Stromal cell of bone marrow (primary cell): ENCODE measurements around the gene FRMD4B.
"Not testable (repeated sequence)": the region's sequence is repeated elsewhere in the genome, so short reads cannot be mapped to it uniquely, and the experiment has no call there.

ENCODE experiments used
- DNase-seq: peaks from one replicate; pipeline ENCODE4 v3.0.0-alpha.2; 2012; ENCODE audit warnings: low read depth

The FRMD4B gene

DNA sequence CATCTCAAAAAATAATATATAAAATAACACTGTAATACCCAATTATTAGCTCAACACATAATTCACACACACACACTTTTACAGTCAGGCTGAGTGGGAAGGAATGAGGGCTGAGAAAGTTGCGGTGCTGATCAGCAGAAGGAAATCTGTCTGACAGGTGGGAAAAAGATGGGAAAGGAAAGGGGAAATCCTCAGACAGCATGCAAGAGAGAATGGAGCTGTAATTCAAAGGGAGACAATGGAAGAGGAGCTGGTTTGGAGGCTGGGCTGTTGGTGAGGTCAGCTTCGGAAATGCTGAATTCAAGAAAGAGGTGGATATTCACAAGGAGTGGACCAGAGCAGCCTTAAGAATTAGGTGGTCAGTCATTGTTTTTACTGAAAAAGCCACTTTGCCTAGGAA lies 141.8 kb downstream of the FRMD4B start:
- no peak for DNase-seq

DNA sequence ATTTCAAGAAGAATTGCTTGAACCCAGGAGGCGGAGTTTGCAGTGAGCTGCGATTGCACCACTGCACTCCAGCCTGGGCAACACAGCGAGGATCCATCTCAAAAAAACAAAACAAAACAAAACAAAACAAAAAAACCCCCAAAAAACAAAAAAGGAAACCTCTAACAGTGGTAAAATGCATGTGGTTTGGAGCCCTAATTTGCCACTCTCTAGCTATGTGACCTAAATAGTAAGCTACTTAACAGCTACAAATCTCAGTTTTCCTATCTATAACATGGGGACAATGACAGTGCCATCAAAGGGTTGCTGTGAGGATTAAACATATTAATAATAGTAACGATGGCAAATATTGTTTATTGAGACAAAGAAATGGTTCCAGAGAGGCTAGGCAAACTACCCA lies 144.1 kb downstream of the FRMD4B start:
- no peak for DNase-seq

DNA sequence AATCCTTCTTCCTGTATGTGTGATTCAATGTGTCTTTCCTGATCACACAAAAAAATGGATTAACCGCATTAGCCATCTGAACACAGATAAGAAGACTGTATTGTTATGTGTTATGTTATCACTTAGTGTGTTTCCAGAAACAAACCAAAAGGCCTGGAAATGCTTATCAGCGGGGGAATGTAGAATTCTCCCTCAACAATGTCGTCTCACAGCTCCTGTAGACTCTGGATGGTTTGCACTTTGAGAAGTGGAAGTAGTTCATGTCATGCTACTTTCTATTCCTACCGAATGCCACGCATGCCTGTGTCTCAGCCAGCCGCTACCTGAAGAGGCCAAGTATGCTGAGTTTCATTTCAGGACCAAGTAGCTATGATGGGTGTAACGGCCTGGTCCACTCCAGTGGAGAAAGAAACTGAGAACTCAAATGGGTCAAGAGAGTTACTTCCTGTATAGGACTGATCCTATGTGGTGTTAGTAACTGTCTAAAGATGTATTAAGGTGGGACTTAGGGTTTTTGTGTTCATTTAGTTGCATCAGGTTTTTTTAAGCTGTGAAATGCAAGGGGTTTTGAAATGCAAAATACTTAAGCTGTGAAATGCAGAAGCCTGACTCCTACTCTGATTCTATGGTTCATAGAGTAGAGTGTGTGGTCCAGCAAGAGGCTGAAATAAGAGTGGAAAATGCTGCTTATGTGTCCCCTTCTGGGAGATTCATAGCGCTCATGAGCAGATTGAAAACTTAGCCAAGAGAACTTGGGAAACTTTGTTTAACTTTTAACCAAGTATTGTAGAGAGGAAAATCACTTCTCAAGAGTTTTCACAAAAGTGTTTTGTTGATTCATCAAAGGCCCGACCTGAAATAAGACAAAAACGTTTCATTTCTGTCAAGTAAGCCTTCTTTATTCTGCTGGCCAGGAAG lies 145.0 kb downstream of the FRMD4B start:
- no peak for DNase-seq

DNA sequence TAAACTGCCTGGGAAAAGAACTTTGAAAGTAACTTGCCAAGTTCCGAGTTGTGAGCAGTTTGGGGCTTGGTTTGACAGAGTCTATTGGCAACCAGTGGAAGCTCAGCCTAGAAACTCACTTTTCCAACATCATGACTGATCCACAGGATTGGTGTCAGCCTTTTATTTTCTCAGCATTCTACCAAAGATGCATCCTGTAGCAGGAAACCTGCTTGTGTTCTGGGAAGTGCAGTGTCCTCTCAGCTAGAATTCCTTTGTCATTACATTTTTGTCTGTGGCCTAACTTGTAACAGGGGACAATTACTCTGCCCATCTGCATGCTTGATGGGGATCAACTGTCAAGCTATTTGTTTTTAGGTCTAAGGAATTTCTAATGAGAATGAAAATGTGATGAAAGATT lies 146.8 kb downstream of the FRMD4B start:
- DNase-seq: no peak

DNA sequence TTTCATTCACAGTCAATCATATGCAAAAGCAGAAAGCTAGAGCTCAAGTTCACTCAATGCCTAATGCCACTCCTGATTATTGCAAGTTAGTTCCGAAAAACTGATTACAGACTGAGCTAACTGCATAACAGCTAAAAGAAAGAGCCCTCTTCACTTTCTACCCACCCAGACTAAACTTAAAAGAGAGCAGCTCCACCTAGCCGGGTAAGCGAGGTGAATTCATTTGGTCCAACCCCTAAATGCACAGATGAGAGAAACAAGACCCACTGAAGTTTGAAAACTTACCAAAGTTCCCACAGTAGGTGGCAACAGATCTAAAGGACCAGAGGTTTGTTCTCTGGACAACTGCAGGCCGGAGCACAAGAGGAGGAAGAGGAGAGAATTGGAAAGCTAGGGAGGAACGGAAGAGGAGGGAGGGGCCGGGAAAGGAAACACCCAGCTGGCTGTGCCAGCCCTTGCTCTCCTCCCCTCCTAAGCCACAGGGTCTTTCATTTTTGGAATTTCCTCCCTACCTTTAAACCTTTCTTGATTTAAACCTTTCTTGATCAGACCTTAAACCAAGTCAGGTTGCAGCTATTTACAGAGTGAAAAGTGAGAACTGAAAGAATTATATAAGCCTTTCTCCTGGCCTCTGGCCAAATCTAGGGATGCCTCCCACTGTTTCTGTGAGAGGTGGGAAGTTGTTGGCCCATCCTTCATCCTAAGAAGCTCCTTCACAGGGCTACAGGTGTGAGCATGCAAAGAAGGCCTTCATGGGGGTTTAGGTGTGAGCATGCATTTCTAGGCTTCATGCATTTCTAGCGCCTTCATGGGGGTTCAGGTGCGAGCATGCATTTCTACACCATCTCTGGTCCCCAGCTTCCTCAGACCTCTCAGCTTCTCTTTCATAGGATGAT lies 148.8 kb downstream of the FRMD4B start:
- DNase-seq: no peak

DNA sequence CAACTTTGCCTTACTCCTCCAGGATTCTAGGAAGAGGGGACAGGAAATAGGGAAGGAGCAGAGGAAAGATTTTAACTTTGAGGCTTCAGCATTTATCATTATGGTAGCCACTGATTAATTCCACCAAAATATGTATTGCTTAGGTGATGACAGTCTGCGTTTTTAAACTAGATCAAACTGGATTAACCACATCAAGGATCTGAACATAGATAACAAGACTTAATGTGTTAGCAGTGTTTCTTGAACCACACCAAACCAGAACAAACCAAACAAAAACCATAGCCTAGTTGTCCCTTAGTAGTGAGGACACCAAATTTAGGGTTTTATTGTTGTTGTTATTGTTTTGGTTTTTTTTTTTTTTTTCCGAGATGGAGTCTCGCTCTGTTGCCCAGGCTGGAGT lies 150.0 kb downstream of the FRMD4B start:
- DNase-seq: no peak

DNA sequence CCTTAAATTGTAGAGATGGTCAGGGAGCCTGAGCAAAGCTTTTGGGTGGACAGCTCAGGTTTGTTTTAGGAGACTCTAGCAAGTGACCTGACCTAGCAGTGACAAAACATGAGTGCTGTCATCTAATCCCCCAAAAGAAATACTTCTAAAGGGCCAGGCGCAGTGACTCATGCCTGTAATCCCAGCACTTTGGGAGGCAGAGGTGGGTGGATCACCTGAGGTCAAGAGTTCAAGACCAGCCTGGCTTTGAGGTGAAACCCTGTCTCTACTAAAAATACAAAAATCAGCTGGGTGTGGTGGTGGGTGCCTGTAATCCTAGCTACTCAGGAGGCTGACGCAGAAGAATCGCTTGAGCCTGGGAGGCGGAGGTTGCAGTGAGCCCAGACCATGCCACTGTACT lies 150.7 kb downstream of the FRMD4B start:
- not testable (repeated sequence) for DNase-seq

DNA sequence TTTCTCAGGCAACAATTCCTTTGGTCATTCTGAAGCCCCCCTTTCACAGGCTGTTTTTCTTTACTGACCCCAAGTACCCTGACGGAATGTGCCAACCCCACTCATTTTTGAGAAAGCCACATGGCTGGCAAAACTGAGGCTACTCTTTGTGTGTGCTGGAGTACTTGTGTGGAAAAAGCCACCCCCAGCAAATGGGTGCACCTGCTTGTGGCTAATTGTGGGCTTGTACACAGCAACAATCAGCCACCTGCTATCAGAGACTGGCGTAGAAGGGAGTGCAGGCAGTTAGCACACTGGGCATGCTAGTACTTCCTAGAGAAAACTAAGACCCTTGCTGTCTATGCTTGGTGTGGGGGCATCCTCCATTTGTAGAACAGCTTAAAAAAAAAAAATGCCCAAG lies 153.4 kb downstream of the FRMD4B start:
- no peak for DNase-seq

DNA sequence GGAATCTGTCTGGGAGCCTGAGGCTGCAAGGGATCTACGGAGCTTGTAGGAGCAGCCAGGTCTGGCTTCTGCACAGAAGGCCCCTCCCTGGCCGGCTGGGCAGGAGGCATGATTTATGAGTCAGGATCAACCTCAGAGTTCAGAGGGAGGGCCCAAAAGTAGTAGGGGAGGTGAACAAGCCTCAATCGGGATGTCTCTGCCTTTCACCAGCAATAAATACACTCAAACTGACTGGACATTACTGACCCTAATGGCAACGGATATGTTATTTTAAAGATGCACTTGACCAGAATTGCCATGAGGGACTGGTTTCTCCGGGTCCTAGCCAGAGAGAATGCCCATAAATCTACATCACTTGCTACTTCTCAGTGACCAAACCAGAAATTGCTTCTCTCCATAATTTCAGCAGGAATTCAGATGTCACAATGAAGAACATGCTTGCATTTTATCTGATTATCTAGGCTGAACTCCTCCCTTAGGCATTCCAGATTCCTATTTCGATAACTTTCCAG lies 153.9 kb downstream of the FRMD4B start:
- no peak for DNase-seq

DNA sequence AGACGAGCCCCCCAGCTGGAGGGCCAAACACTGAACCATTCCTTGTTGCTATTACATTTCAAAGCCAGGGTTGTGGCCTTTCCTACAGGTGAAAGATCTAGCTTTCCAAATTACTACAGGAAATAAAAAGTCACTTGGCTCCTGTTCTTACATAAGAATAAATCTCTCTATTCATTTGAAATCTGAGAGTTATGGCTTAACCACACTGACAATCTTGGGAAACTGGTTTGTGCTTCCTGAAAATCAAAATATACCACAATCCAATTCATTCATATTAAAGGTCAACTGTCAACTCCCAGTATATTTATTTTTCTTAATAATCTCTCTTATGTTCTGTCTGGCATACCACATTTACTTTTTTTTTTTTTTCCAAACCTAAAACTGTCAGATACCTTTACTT lies 159.8 kb downstream of the FRMD4B start:
- no peak for DNase-seq

DNA sequence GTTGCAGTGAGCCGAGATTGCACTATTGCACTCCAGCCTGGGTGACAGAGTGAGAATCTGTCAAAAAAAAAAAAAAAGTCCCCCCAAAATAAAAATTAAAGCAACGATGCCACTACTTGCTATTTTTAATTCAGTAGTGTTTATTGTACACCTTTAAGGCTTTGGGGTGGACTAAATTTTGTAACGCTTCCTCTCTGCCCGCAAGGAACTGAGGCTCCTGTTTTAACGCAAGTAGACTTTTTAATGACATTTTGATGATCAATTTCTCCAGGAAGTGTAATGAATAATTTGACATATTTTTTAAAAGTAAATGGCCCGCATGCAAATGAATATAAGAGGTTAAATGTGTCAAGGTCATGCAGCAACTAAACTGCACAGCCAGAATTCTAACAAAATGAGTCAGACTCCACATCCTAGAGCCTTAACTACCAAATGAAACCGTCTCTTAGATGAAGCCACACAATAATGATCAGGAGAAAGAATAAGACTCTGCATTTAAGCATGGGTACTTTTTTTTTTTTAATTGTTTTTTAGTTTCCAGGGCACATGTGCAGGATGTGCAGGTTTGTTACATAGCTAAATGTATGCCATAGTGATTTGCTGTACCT lies 166.7 kb downstream of the FRMD4B start:
- DNase-seq: no peak

DNA sequence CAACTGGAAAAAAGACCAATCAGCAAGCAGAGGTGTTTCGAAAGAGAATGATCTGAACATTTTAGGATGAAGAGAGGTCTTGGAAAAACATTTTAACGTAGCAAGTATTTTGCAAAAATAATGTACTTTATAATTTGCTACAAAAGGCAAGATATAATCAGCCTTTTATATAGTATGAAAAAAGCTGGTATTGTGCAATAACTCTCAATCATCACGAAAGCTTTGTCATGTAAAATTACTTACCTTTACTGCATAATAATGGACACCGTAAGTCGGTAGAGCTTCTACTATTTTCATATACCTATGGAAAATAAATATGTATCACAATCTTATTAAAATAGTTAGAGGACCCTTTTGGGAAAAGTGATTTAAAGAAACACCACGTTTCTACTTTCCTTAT lies 167.8 kb downstream of the FRMD4B start:
- DNase-seq: no peak

DNA sequence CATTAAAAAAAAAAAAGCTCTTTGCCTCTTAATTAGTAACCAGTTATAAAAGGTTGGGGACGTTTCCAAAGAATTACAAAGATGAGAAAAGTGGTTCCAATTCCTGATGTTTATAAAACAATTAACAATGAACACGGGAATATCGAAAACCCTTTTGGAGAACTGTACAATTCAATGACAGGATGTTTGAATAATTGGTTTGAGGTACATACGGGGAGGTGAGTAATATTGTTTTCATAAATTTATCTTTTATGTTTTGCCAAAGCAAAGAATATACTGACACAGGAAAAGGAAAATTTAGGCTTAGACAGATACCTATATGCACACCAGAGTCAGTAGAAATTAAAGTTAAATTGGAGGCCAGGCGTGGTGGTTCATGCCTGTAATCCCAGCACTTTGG lies 168.9 kb downstream of the FRMD4B start:
- DNase-seq: no peak

DNA sequence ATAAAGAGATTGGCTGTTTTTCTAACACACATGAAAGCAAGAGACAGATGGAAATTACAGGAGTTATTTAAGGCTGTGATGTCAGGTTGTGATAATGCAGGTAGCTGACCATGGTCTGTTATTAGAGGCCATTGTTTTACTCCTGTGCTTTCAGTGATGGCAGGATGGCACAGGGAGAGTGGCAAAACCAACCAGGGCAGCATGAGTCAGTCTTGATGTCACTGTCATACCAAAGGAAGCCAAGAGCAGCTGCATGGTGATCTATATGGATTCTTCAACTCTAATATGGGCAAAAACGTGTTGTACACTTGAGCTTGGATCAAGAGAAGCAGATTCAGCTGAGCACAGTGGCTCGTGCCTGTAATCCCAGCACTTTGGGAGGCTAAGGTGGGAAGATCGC lies 171.6 kb downstream of the FRMD4B start:
- DNase-seq: no peak

DNA sequence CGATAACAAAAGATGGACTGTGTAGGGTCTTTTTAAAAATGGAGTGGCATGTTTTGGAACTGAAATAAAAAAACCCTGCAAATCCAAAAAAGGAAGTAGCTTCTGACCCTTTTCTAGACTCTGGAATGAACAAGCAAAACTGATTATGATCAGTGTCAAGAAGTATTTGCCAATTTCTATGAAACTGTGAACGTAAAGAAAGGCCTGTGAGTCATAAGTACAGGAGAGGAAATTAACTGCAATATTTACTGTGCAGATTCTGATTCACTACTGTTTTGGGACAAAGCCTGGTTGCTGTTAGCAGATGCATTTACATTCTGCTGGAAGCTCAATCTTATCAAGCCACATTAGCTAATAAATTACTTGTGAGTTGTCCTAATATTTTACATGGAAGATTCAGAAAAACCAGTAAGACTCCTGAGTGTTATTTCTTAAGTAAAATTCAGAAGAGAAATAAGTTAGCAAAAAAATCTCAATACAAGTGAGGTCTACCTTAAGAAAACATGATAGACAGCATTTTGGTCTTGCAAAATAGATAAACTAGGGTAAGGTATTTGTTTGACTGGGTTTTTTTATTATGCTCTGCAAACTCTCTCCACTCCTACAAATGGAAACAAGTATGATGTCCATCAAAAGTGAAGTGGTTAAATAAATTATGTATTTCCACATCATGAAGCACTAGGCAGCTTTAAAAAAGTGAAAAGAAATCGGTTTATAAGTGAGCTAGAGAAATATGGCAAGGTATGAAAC lies 173.3 kb downstream of the FRMD4B start:
- peak; percentile 36 for DNase-seq

DNA sequence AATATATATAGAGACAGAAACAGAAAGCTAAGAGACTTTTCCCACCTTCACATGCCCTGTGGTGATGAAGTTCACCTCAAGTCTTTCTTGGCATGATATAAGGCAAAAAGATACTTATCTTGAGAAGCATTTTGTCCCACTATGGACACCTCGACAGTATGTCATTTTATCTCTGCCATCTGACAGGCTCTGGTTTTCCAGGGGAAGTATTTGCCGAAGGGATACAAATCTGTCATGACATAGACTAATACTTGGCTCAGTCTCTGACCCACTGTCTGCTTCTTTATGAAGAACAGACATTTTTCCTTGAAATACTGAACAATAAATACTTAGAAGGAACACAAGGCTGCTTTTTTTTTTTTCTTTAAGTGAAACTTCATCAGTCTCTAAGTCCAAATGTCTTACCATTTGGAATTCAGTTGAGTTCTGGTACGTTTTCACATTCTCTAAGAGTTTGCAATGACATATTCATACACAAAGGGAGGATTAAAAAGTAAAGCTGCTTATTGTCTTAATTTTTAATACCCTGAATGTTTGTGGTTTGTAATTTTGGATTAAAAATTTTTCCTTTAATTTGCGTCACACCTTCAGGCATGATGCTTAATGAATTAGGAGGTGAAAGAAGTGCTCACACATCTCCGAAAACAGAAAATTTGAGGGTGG lies 175.7 kb downstream of the FRMD4B start:
- no peak for DNase-seq

DNA sequence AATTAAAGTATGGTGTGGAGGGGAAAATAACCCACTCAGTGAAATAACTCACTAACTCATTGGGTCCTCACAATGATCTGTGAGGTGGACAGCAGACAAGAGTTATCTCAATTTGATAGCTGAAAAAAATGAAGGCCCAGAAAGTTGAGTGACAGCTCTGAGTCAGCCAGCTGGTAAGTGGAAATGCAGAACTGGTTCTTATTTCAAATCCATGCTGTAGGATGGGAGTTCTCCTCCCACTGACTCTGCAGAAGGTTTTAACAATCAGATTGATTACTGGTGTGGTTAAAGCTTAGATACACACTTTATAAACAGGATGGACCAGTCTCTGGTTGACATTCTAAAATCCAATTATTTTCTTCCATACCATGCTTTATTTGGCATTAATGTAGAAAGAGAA lies 176.5 kb downstream of the FRMD4B start:
- no peak for DNase-seq

DNA sequence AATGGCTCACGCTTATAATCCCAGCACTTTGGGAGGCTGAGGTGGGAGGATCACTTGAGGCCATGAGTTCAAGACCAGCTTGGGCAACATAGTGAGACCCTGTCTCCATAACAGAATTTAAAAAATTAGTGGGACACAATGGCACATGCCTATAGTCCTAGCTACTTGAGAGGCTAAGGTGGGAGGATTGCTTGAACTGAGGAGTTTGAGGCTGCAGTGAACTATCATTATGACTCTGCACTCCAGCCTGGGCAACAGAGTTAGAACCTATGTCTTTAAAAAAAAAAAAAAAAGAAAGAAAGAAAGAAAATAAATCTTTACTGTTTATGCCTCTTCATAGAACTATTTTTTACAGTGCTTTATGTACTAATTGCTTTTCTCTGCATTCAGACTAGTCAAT lies 178.9 kb downstream of the FRMD4B start:
- no peak for DNase-seq

DNA sequence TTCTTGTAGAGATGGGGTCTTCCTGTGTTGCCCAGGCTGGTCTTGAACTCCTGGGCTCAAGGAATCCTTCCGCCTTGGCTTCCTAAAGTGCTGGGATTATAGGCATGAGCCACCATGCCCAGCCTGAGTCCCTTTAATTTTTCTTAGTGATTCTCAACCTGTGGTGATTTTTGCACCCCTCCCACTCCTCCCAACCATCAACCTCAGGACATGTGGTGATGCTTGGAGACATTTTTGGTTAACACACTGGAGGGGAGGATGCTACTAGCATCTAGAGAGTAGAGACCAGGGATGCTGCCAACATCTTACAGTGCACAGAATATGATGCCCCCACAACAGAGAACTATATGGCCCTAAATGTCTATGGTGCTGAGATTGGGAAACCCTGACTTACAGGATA lies 180.5 kb downstream of the FRMD4B start:
- DNase-seq: no peak

DNA sequence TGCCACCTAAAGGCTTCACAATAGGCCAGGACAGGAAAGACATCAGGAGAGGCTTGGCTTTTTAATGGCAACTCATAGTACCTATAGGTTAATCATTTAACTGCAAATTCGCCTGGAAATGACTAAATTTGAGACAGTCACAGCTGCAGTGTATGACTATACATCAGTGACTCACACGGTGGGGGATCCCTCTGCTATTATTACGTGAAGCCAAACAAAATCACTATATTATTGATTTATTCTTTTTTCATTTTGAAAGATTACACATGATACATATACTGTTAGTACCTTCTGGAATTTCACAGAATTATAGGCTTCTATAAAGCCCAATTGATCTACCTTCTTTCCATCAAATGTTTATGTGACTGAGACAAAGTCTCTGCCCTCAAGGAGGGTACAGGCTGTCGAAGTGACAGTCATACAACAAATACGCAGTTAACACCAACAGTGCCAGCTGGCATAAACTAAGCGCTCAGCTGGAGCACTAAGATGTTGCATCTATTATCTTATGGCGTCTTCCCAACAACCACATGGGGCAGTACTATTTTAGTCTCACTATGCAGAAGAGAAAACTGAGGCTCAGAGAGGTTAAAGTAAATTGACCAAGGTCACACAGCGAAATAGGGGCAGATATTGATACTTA lies 181.5 kb downstream of the FRMD4B start:
- DNase-seq: no peak
